GOT3 (cell line): ENCODE data around the gene LRP2.
"Not testable (repeated sequence)": the region's sequence is repeated elsewhere in the genome, so short reads cannot be mapped to it uniquely, and the experiment has no call there.

ENCODE experiments used
- DNase-seq: peaks from one replicate; lab custom pipeline; 2025; ENCODE audit warnings: mixed read lengths; lab: John Stamatoyannopoulos, UW

LRP2 gene

DNA sequence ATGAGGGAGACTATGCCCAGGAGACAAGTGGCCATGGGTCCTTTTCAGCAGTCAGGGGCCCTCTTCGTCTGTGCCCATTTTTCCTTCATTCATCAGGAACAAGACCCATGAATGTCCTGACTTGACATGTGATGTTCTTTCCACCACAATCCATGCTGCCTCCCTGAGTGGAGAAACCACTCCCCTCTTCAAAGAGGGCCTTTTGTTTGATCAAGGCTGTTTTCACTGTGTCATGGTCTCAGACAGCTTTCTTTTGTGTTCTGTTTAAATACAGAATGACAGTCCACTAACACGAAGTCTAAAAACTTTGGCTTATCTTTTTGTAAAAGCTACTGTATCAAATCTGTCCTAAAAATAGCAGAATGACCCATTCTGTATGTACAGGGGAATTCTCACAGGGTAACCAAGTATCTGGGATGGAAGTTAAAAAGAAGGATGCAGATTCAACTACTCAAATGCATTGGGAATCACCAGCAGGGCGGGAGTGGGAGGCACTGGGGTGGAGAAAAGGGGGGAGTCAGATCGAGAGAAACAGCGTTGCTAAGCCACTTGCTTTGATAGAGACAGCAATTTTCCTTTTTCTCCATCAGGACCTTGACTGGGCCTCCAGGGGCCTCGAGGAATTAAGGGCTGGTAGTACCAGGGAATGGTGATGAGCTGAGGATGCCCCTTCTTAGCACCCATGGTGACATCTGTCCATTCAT, 13.9 kb downstream of the LRP2 start:
- no peak for DNase-seq

DNA sequence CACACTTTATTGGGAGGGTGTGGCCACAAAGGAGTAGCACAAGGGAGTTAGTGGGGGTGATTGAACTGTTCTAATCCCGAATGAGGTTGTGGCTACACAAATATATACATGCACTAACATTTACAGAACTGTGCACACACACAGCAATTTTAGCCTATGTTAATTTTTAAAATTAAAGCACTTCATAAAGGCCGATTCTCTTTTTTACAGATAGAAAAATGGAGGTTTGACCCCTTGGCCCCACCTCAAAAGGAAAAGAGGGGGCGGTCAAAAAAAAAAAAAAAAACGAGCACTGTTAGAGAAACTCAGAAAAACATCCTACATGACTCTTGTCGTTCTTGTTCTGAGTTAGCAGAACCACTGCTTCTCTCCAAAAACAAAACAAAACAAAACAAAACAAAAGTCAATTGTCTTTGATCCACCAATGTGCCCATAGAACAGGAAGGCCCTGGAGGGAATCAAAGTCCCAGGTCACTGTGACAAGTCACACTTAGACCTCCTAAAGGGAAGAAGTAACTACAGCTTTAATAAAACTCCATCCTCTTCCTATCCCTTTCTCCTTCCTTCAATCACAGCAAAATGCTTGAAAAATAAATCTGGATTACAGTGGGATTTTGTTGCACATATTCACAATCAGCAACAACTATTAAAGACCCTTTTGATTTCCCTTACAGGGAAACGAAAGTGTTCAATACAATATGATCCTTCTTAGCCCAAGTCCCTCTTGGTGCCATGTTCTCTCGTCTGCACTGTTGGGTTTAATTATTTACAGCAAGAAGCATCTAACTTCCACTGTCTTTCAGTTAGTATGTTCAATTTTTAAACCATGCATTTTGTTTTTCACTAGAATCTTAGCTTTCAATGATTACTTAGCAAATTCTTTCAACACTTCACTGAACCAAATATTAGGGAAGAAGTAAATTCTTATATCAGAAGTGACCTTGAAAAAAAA, 16.6 kb downstream of the LRP2 start:
- no peak for DNase-seq

DNA sequence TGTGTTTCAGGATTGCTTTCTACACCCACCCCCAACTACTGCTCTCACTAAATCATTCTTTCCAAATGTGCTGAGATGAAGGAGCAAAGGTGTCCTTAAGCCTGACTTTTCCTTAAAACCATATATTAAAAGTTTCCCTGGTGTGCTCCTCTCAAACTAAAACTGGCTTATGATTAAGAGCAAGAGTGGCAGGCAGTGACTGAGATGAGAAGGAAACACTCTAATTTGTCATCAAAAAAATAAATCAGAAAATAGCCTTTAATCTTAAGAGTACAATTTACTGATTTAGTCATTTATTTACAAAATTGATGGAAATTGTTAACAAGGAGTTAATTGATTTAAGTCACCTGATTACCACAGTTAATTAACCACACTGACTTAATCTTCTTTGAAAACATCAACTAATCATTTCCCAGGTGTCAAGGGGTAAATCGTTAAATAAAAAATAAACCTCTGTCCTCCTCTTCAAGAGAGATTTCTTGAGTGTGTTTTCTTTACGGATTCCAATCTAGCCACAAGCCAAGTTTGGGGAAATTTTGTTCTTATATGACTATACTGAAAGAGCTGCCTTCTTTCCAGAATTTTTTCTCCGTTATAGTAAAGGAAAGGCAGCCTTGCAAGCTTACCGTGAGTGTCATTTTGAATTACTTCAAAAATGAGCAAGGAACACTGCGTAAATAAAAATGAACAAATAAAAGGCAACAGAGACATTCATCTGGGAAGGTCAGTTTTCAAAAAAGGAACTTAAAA, 17.4 kb downstream of the LRP2 start:
- DNase-seq, result no peak

DNA sequence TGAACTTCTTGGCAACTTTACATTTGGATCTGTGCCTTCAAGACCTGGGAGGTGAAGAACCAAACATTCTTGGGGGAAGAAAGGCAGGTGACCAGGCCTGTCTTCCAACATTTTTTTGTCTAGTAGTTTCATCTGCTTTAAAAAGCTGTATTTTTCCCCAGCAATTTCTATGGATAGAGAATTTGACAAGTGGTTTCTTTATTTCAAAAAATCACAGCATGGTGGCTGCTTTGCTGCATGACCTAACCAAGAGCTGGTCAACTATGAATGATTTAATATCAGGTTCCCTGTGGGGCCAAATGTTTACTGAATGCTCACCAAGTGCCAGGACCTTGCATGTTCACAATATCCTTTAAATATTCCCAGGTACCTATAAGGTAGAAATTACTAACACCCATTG, 19.1 kb downstream of the LRP2 start:
- no peak for DNase-seq

DNA sequence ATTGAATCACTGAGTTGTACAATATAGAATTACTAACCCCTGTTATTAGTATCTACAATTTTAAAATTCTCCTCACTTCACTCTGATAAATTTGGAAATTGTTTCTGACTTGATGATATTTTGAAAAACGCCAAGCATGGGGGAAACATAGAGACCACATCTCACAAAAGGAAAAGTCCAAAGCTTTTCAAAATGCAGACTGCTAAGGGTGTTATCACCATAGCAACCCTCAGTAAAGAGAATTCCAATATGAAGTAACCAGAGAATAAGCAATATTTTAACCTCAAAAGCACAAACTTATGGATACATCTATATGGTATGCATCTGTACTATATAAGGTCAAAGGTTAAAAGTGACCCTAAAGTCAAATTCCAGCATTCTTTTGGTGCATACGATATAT, 22.7 kb downstream of the LRP2 start:
- DNase-seq, result no peak

DNA sequence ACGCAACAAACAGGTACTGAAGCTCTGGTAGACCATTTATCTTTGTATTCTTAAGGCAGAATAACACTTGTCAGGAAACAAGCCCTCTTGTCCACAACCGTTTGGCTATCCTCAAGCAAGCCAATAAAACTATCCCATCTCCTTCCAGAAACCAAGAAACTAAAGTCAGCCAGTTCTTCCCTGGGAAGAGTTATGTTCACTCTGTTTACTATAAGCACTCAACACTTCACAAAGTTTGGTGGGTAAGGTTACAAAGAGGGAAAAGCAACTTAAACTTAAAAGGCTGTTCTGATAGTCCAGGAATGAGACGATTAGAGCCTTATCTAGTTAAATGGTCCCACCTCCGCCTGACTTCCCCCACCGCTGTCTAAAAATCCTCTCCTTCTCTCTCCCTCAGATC, 25.6 kb downstream of the LRP2 start:
- no peak for DNase-seq

DNA sequence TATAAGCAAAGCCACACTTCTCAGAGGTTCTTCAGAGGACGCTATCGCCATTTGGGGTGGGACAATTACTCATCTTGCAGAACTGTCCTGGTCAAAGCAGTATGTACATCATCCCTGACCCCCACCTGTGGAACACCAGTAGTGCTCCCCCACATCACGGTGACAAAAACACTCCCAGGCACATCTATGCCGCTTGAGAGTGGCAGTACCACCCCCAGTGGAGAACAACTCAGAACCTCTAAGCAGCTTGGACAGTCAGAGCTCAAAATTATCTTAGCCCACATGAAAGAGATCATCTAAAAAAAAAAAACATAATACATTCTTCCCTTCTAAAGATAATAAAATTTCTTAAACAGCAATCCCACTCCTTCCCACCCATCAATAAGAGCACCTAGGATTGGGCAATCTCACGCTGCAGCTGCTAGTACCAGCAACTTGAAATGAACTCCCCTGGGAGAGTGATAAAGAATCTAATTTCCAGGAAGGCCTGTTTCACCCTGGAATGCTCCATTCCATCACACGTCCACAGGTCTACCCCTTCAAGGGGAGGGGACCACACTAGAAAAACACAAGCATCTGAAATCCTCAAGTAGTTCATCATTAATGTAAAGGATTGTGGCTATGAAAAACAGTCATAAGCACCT, 31.7 kb downstream of the LRP2 start:
- DNase-seq, result no peak

DNA sequence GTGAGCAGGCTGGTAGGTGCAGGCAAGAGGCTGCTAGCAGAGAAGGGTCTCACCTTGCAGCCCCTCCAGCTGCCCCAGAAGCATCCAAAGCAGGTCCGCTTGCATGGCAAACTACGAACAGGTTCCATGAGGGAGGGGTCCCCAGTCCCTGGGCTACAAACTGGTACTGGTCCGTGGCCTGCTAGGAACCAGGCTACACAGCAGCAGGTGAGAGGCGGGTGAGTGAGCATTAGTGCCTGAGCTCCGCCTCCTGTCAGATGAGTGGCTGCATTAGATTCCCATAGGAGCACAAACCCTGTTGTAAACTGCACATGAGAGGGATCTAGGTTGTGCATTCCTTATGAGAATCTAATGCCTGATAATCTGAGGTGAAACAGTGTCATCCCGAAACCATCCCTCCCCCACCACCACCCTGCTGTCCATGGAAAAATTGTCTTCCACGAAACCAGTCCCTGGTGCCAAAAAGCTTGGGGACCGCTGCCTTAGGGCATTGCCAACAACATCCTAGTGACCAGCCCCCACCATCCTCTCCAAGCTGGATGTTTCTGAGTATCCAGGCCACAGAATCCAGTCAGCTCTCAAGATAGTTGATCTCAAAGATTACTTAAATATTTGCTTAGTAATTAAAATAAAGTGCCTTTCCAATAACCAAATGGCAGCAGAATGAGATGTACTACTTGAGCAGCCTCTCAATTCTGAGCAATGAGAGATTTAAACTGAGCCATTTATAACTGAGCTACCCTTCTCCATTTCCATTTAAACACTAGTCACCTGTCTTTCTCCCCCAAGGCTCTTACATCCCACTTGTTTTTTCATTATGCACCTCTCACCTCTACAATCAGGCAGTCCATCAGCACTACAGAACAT, 32.4 kb downstream of the LRP2 start:
- DNase-seq, result no peak

DNA sequence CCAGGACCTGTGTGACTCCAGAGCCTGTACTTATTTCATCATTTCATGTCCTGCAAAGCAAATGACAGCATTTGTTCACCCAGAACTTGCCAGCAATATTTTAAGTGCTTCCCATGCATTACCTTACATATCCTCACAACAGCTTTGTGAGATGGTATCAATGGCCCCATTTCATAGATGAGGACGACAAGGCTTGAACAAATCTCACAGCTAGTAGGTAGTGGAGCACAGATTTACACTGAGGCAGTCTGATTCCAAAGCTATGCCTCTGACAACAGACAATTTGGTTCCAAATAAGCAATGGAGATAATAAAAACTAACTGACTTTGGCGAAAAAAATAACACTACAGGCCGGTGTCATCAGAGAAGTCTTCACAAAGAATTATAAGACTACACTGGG, 33.5 kb downstream of the LRP2 start:
- no peak for DNase-seq

DNA sequence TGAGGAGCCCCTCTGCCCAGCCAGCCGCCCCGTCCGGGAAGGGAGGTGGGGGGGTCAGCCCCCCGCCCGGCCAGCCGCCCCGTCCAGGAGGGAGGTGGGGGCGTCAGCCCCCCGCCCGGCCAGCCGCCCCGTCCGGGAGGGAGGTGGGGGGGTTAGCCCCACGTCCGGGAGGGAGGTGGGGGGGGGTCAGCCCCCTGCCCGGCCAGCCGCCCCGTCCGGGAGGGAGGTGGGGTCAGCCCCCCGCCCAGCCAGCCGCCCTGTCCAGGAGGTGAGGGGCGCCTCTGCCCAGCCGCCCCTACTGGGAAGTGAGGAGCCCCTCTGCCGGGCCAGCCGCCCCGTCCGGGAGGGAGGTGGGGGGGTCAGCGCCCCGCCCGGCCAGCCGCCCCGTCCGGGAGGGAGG, 34.5 kb downstream of the LRP2 start:
- not testable (repeated sequence) for DNase-seq

DNA sequence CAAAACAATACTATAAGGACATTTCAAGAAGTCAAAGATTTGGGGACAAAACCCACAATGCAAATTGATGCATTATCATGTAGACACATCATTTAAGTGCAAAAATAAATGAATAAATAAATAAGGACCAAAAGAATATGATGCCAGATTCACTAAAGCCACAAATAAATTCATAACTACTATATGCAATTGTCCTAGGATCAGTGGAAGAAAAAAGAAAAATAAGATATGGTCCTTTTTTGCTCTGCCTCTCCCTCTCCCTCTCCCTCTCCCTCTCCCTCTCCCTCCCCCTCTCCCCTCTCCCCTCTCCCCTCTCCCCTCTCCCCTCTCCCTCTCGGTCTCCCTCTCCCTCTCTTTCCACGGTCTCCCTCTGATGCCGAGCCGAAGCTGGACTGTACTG, 36.4 kb downstream of the LRP2 start:
- DNase-seq, result not testable (repeated sequence)

DNA sequence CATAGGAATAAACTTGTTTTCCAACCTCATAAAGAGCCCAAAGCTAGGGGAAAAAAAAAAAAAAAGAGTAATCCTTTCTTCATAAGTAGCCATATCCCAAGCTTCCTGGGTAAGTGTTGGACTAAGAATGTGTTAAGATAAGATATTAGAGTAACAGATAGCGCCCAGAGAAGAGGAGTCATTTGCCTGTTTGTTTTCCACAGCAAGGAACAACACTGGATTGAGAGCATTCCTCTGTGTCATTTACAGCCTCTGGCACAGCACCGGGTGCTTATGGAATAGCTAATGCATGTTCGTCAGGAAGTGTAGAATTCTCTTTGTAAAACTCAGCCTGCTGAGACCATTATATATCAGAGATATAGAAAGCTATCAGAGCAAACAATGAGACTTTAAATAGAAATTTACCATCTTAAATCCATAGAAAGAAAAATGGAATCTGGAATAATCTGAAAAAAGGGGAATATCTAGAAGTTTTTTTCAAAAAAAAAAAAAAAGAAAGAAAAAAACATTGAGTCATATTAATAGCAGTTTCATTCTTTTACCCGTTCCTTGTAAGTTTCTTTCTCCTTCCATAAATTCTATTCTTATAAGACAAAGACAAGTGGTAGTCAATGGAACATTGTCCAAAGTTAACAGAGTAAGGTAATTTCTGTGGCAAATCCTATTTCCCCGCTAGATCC, 37.6 kb downstream of the LRP2 start:
- DNase-seq, result no peak

DNA sequence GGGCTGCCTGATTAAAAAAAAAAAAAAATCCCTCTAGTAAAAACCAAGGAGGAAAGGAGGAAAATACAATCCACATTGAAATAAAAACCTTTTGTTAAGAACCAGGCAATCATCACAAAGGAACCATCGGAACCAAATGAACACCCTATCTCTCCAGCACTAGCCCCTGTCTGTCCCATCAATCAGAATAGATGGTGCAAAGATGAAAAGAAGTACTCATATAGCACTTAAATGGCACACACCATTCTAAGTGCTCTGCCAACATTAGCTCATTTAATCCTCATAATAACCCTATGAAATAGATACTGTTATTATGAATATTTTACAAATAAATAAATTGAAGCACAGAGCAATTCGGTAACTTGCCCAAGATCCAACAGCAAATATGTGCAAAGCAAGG, 38.5 kb downstream of the LRP2 start:
- no peak for DNase-seq

DNA sequence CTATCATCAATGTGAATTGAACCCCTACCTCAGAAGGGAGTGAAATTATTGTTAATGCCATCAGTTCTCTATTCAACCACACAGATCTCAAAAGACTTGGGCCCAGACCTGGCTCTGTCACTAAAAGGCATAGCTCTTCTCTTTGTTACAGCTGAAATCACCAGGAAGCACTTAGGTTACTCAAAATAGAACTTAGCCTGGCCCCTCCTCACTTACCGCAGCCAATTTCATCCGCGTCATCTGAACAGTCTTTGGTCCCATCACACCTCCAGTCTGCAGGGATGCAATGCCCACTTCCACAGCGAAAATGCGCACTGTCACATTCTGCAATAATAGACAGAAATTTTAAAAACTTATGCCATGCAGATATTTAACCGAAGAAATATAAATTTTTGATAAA, 41.8 kb downstream of the LRP2 start:
- no peak for DNase-seq

DNA sequence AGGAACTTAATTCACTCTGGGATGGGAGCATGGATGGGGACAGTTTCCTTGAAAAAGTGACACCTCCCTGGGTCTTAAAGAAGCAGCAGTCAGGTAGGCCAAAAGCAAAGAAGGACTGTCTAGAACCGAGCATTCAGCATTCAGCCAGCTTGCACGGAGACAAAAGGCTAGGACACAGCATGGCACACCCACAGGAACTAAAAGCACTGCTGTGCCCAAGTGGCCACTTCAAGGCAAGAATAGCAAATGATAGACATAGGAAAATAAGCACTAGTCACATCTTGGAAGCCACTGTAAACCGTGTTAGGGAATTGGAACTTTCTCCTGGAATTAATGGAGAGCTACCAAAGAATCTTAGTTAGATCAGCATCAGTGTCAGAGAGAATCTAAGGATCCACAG, 47.0 kb downstream of the LRP2 start:
- no peak for DNase-seq

DNA sequence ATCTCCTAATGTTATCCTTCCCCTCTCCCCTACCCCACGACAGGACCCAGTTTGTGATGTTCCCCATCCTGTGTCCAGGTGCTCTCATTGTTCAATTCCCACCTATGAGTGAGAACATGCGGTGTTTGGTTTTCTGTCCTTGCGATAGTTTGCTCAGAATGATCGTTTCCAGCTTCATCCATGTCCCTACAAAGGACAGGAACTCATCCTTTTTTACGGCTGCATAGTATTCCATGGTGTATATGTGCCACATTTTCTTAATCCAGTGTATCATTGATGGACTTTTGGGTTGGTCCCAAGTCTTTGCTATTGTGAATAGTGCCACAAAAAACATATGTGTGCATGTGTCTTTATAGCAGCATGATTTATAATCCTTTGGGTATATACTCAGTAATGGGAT, 54.0 kb downstream of the LRP2 start:
- DNase-seq, result not testable (repeated sequence)

DNA sequence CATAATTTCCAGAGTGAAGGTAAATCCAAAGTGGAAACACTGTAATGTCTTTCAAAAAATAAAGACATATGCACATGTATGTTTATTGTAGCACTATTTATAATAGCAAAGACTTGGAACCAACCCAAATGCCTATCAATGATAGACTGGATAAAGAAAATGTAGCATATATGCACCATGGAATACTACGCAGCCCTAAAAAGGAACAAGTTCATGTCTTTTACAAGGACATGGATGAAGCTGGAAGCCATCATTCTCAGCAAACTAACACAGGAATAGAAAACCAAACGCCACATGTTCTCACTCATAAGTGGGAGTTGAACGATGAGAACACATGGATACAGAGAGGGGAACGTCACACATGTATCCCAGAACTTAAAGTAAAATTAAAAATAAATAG, 57.6 kb downstream of the LRP2 start:
- not testable (repeated sequence) for DNase-seq

DNA sequence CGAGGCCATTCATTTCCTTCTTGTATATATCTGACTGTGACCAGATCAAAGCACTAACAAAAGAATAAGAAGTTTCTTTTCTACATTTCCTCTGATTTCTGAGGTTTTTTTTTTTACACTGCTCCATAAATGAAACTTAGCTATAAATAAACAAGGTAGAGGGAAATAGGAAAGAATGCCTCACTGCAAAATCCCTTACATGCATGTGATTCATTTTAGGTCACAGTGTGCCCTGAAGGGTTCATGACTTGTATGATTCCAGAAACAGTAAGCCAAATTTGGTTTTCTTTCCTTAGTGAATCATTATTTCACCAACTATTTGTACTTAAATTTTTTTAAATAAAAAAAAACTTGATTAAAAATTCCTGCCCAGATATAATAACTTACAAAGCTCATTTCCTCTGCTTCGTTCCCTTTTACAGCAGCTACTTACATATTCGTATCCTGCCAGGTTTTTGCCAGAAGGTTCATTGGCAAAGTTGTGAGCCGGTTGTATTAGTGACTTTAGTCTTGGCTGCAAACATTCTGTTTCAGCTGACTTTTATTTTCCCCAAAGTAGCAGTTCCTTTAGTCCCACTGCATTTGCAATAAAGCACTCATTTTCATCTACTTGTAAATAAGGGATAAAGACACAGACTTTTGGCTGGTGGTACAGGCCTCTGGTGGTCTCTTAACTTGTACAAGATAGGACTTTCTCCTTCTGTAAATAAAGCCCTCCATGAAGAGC, 58.6 kb downstream of the LRP2 start:
- no peak for DNase-seq

DNA sequence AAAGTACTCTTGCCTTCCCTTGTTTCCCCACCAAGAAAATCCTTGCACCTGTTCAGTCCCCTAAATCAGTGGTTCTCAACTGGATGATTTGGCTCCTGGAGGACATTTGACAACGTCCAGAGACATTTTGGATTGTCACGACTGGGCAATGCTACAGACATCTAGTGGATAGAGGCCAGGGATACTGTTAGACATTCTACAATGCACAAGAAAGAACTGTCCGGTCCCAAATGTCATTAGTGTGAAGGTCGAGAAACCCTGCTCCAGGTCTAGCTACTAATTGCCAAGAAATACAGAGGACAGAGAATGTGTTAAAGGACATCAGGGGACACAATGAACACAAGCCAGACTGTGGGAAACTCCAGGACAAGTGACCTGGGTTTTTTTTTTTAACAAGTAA, 60.0 kb downstream of the LRP2 start:
- DNase-seq, result no peak
